KG1 (cell line): ENCODE data around the gene MAP4.

Experiments
- DNase-seq: peaks from one replicate; lab custom pipeline; 2025; lab: John Stamatoyannopoulos, UW

MAP4 gene

GRCh38 chr3:47863391-47864128 is 152.7 kb downstream of the MAP4 start:
- no peak for DNase-seq

GRCh38 chr3:47859956-47860605 is 156.1 kb downstream of the MAP4 start:
- no peak for DNase-seq

GRCh38 chr3:47857151-47857550 is 159.1 kb downstream of the MAP4 start:
- DNase-seq: no peak

GRCh38 chr3:47856669-47857068 is 159.5 kb downstream of the MAP4 start:
- no peak for DNase-seq

GRCh38 chr3:47855461-47856383 is 160.5 kb downstream of the MAP4 start:
- no peak for DNase-seq

GRCh38 chr3:47854720-47855455 is 161.3 kb downstream of the MAP4 start:
- no peak for DNase-seq

GRCh38 chr3:47854267-47854666 is 161.9 kb downstream of the MAP4 start:
- DNase-seq: no peak

GRCh38 chr3:47852604-47853602 is 163.3 kb downstream of the MAP4 start:
- DNase-seq: no peak

- DNase-seq: no peak
These were observed 164.2 kb downstream of the MAP4 start for GRCh38 chr3:47851888-47852603.

GRCh38 chr3:47850564-47851410 is 165.4 kb downstream of the MAP4 start:
- DNase-seq: no peak

- DNase-seq: no peak
These were observed 166.3 kb downstream of the MAP4 start for GRCh38 chr3:47849699-47850563.

GRCh38 chr3:47849186-47849698 is 167.0 kb downstream of the MAP4 start:
- no peak for DNase-seq

- DNase-seq: no peak
These were observed 167.6 kb downstream of the MAP4 start for GRCh38 chr3:47848599-47849117.

GRCh38 chr3:47847801-47848518 is 168.3 kb downstream of the MAP4 start:
- DNase-seq: no peak

GRCh38 chr3:47847260-47847659 is 169.0 kb downstream of the MAP4 start:
- no peak for DNase-seq

GRCh38 chr3:47846880-47847248 is 169.4 kb downstream of the MAP4 start:
- no peak for DNase-seq
